ENCODE data around the gene SSTR1. TPM values are rescaled to one million over a fixed set of nuclear protein-coding genes. Genes with fewer than 3 reads are reported as not detected.

Gene SSTR1
- total RNA-seq, 1 donor from 2014 or later = not detected

- Mint-ChIP-seq H3K27me3 (ENCODE audit: low read depth) (peaks cover 15% of the 10 kb centered on the region), H3K27ac (no peak overlapping the region), H3K4me1 (no peaks in the 10 kb centered on the region), H3K36me3 (no peaks in the 10 kb centered on the region), H3K4me3 (no peak overlapping the region), H3K9me3 (peaks cover 11% of the 10 kb centered on the region)
- DNase-seq (ENCODE audit: low spot score in 2 of 2, unreplicated experiment in 2 of 2) = no peak
- TF ChIP-seq, protein P1, sequence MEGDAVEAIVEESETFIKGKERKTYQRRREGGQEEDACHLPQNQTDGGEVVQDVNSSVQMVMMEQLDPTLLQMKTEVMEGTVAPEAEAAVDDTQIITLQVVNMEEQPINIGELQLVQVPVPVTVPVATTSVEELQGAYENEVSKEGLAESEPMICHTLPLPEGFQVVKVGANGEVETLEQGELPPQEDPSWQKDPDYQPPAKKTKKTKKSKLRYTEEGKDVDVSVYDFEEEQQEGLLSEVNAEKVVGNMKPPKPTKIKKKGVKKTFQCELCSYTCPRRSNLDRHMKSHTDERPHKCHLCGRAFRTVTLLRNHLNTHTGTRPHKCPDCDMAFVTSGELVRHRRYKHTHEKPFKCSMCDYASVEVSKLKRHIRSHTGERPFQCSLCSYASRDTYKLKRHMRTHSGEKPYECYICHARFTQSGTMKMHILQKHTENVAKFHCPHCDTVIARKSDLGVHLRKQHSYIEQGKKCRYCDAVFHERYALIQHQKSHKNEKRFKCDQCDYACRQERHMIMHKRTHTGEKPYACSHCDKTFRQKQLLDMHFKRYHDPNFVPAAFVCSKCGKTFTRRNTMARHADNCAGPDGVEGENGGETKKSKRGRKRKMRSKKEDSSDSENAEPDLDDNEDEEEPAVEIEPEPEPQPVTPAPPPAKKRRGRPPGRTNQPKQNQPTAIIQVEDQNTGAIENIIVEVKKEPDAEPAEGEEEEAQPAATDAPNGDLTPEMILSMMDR (IDR thresholded peaks at IDR 0.05; ENCODE audit: unreplicated experiment) = no peak
Observed at GRCh38 chr14:38233218-38233617, 25.5 kb downstream of the SSTR1 start.

DNA sequence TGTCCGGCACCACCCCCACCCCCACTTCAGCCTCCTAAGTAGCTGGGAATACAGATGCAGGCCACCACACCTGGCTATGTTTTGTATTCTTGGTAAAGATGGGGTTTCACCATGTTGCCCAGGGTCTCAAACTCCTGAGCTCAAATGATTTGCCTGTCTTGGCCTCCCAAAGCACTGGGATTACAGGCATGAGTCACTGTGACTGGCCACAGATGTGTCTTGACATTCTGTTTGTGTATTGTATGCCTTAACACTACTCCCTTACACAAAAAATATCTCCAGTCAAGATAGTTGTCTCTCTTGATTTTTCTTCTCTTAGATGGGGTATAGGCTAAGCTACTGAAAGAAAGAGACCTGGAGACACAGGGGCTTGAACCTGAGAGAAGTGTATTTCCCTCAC, 30.6 kb downstream of the SSTR1 start:
- Mint-ChIP-seq H3K36me3 (no peaks in the 10 kb centered on the region), H3K4me3 (no peak overlapping the region), H3K9me3 (peaks cover 3% of the 10 kb centered on the region), H3K4me1 (no peaks in the 10 kb centered on the region), H3K27me3 (ENCODE audit: low read depth) (peaks cover 8% of the 10 kb centered on the region), H3K27ac (no peak overlapping the region)
- no peak for DNase-seq (ENCODE audit: low spot score in 2 of 2, unreplicated experiment in 2 of 2)
- TF ChIP-seq, protein P1 (IDR thresholded peaks at IDR 0.05; ENCODE audit: unreplicated experiment) = no peak

GRCh38 chr14:38238878-38239277, 31.2 kb downstream of the SSTR1 start:
- DNase-seq (ENCODE audit: low spot score in 2 of 2, unreplicated experiment in 2 of 2) = no peak
- Mint-ChIP-seq H3K9me3 (peaks cover 3% of the 10 kb centered on the region), H3K27me3 (ENCODE audit: low read depth) (peaks cover 8% of the 10 kb centered on the region), H3K4me3 (no peak overlapping the region), H3K36me3 (no peaks in the 10 kb centered on the region), H3K4me1 (no peaks in the 10 kb centered on the region), H3K27ac (no peak overlapping the region)
- TF ChIP-seq, protein P1 (IDR thresholded peaks at IDR 0.05; ENCODE audit: unreplicated experiment) = no peak

GRCh38 chr14:38243696-38244240, 36.1 kb downstream of the SSTR1 start:
- Mint-ChIP-seq H3K27me3 (ENCODE audit: low read depth) (peaks cover 25% of the 10 kb centered on the region), H3K9me3 (no peaks in the 10 kb centered on the region), H3K27ac (no peak overlapping the region), H3K4me3 (no peak overlapping the region), H3K4me1 (no peaks in the 10 kb centered on the region), H3K36me3 (no peaks in the 10 kb centered on the region)
- TF ChIP-seq, protein P1 (IDR thresholded peaks at IDR 0.05; ENCODE audit: unreplicated experiment) = no peak
- no peak for DNase-seq (ENCODE audit: low spot score in 2 of 2, unreplicated experiment in 2 of 2)

GRCh38 chr14:38248321-38249028, 40.8 kb downstream of the SSTR1 start:
- no peaks in the 10 kb centered on the region for H3K36me3 Mint-ChIP-seq
- H3K4me1 Mint-ChIP-seq = no peaks in the 10 kb centered on the region
- no peaks in the 10 kb centered on the region for H3K9me3 Mint-ChIP-seq
- TF ChIP-seq, protein P1 (IDR thresholded peaks at IDR 0.05; ENCODE audit: unreplicated experiment) = no peak
- H3K4me3 Mint-ChIP-seq = no peak overlapping the region
- H3K27me3 Mint-ChIP-seq (ENCODE audit: low read depth) = peaks cover 39% of the 10 kb centered on the region
- no peak overlapping the region for H3K27ac Mint-ChIP-seq
- no peak for DNase-seq (ENCODE audit: low spot score in 2 of 2, unreplicated experiment in 2 of 2)
